ENCODE results near the gene KCNG1.
A peak's percentile ranks its signal among the peaks of the same experiment; 100 is the strongest.

Gene KCNG1

DNA sequence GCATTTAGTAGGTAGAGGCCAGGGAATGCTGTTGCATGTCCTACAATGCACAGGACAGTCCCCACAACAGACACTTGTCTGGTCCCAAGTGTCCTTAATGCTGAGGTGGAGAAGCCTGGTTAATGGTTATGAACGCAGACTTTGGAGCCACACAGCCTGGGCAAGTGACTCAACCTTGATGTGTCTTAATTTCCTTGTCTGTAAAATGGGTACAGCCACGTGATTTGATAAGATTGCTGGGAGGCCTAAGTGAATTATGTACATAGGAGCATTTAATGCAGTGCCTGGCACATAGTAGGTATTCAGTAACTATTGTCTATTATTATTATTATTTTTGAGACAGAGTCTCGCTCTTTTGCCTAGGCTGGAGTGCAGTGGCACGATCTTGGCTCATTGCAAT, 11.4 kb downstream of the KCNG1 start:
- DNase-seq, result no peak

DNA sequence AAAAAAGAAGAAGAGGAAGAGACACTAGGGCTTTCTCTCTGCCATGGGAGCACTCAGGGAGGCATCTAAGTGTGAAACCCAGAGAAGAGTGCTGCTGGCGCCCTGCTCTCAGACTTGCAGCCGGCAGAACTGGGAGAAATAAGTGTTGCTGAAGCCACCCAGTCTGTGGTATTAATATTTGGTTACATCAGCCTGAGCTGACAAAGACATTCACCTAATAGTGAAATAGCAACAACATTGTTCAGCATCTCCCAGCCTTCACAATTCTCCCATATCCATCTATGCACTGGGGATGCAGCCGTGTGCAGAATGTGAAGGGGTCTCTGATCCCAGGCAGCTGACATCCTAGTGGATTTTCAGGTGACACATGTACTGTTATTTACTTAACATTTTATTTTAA, 12.0 kb downstream of the KCNG1 start:
- DNase-seq, result no peak

DNA sequence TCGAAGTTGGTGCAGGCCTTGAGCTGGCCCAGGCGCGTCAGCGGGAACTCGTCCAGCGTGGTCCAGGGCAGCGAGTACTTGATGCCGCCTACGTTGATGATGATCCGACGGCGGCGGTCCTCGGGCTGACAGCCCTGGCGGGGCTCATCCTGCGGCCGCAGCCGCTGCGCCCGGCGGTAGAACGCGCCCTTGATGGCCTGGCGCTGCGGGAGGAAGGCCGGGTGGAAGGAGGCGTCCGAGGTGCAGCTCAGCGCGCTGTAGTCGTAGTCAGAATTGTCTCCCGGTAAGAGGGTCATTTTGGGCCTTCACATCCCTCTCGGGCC, 12.9 kb downstream of the KCNG1 start:
- DNase-seq, result no peak

DNA sequence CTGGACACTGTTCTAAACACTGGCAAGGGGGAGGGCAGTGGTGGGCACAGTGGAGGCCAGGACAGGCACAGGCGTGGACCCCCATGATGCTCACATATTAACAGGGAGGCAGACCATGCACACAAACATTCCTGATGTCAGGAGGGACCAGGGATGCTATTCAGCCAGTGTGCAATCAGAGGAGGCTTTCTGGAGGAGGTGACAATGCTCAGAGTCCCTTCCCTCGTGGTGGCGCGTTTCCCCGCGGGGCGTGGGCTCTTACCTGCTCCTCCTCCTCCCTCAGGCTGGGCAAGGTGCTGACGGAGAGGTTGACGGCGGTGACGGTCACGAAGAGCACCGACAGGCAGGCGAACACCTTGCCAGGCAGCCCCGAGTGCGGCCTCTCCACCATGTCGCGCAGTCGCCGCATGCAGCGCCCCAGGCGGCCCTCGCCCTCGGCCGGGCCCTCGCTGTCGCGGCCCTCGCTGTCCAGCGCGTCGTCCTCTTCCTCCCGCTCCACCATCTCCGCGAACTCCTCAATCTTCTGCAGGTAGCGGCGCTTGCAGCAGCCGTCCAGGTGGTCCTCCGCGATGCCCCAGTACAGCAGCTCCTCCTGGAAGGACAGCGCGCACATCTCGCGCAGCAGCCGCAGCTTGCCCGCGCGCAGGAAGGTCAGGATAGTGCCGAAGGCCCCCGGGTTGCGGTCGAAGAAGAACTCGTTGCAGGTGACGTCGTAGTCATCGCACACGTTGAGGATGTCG, 13.4 kb downstream of the KCNG1 start:
- DNase-seq, result no peak

DNA sequence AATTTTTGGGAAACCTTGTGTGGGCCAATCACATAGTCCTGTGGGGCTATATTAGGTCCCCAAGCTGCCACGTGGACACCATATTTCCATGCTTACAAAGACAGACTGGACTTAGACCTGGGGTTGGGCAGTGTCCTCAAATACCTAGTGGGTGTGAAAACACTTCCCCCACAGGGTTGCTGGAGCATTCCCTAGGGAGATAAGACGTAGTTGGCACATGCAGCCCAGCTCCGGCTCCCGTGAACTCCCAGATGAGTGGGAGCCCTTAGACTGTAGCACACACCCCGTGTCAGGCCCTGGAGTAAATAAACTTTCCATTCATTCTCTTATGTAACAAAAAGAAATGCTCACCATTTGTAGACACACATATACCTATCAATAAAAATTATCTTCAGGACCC, 14.2 kb downstream of the KCNG1 start:
- no peak for DNase-seq

DNA sequence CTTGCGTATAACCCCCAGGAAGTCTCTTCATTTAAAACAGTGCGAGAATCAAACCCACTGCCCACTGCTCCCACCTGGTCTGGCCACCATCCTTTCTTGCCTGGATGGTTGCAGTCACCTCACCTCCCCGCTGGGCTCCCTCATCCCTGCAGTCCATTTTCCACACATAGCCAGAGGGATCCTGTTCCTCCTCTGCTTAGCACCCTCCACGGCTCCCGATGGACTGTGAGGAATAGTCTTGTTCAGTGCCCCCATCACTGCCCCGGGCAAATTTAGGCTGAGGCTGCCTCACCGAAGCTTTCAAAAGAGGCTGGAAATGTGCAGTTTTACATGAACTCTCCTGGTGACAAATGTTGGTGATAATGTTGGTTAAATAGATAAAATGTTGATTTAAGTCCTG, 17.7 kb downstream of the KCNG1 start:
- DNase-seq, result no peak

DNA sequence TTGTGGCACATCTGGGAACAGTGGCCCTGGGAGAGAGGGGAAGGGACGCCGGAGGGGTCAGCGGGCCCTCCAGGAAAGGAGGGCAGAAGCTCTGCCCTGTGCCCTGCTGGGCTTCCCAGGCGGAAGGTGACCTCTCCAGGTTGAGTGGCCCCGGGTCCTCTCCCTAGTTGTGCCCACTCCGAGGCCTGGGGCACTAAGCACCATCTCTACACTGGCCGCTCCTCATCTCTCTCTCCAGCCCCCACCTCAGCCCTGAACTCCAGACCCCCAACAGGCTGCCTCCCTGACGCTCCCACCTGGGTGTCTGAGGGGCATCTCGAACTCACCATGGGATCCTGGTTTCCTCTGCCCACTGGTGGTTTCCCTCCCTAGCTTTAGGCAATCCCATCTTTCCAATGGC, 18.1 kb downstream of the KCNG1 start:
- no peak for DNase-seq

DNA sequence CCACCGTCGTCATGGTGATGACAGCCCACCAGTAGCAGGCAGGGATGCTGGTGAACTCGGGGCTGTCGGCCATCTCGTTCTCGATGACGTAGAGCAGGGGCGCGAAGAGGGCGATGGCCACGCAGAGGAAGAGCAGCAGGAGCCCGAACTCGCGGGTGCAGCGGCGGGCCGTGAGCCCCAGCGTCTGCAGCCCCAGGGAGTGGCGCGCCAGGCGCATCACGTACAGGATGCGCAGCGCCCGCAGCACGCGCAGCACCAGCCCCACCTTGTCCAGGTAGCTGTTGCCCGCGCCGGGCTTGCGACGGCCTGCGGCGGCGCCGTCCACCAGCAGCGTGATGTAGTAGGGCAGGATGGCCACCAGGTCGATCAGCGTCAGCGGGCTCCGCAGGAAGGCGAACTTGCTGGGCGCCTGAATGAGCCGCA, 18.6 kb downstream of the KCNG1 start:
- DNase-seq, result no peak

DNA sequence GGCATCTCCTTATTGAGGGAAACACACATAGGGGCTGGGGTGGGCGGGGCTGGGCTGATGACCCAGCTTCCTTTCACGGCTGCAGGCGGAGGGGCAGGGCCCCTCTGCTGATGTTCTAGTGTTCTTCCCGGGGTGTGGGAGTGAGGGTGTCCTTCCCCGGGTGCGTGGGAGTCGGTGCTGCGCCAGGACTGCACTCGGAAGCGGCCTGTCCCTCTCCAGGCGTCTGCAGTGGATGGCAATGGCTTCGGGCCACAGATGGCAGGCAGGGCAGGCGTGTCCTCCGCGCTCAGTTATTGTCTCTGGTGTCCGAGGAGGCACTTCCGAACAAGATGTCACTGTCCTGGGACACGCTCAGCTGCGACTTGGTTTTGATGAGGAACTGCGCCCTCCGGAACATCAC, 19.2 kb downstream of the KCNG1 start:
- DNase-seq, result no peak

DNA sequence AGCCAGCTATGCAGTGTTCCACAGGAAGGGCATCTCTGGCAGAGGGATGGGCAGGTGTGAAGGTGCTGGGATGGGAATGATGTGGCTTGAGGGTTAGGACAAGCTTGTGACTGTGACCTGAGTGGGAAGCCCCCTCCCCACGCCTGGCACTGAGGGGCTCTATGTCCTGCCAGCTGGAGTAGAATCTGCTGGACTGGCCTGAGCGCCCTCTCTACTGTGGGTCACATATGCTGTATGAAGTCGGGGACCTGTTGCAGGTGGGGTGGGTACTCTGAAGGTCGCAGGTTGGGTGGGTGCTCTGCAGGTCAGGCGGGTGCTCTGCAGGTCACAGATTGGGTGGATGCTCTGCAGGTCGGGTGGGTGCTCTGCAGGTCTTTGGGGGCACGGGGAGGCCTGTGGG, 20.3 kb downstream of the KCNG1 start:
- no peak for DNase-seq

DNA sequence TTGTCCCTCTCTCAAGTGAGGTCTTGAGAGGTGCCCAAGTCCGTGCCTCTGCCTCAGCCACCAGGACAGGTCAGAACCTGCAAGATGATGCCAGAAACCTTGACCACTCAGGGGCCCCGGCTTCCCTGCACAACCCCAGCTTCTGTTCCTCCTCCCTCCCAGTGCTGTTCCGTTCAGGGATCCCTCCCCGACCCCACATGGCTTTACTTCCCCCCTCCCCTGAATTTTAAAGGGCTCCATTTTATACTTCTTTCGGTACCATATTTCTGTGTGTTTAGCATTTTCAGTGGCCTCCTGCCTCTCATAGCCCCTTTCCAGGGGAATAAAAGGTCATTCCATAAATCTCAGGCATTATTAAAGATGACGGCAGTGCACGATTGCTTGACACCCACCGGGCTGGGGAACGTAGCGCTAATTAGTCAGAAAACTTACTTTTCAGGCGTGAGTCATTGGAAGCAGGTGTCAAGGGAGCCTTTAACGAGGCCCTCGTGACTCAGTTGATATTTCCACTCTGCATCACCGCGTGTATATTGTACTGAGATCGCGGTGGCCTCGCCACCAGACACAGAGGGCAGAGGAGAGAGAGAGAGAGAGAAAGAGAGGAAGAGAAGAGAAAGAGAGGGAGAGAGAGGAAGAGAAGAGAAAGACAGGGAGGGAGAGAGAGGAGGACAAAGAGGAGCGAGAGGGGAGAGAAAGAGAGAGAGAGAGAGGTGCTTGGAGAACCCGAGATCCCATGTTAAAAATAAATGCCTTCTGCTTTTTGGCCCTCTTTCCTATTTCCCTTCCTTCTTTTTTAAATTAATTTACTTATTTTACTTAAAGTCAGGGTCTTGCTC, 21.3 kb downstream of the KCNG1 start:
- DNase-seq, result no peak

DNA sequence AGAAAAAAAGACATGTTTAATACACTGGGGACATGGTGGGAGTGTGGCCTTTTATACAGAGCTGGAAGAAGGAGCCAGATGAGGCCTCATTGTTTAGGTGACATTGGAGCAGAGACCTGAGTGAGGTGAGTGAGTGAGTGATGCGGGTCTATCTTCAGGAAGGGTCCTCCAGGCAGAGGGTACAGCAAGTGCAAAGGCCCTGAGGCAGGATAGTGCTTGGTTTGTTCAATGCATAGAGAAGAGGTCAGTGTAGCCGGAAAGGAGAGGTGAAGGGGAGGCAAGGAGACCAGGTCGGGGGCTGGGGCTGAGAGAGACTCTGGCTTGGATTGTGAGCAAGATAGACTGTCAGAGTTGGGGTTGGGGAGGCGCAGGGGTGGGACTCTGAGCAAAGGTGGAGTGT, 23.6 kb downstream of the KCNG1 start:
- DNase-seq, result no peak

DNA sequence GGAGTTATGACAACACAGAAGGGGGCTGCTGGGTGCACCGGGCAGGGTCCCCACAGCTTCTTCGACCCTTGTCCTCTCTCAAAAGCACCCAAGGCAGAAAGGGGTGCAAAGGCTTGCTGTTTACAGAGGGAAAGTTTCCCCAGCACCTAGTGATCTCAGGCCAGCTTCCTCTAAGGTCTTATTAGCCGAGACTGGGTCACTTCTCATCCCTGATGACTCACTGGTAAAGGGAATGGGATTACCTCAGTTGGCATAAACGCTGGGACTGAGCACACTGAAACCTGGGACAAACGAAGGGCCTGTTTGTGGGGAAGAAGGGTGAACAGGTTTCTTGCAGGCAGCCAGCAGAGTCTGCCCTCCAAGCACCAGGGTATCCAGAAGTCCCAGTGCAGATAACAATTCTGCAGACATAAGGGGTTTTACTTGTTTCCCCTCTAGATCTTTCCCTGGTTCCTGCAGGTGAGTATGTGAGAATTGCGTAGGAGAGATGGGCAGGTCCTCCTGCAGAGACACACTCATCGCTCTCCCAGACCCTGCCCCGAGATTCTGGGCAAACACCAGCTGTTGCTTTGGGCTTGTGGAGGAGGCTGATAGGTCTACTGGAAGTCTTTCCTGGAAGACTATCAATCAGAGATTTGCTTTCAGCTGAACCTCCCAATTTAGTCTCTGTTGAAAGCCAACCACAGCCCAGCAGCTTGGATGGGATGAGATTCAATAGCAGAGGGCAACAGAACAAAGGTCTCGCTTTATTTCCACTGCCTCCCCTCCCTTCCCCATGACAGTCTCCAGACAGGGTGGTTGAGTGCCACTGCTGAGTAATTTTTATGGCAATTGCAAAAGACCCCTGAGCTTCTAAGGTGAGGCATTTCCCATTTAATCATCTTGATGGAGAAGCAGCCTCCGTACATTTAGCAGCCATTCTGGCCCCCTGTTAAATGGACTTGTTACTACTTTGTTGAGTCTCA, 25.7 kb downstream of the KCNG1 start:
- DNase-seq, result no peak

DNA sequence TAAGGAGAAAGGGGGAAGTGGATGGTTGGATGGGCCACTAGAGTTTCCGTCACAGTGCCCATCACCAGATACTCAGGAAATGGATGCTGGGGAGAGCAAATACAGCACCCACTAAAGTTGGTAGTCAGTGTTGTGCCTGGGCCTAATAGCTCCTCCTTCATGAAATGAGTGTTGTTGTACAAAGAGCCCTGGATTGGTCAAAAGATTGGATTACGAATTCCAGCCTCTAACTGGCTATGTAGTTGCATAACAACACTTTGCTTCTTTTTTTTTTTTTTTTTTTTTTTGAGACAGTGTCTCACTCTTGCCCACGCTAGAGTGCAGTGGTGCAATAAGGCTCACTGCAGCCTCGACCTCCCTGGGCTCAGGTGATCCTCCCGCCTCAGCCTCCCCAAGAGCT, 27.4 kb downstream of the KCNG1 start:
- DNase-seq, result no peak

DNA sequence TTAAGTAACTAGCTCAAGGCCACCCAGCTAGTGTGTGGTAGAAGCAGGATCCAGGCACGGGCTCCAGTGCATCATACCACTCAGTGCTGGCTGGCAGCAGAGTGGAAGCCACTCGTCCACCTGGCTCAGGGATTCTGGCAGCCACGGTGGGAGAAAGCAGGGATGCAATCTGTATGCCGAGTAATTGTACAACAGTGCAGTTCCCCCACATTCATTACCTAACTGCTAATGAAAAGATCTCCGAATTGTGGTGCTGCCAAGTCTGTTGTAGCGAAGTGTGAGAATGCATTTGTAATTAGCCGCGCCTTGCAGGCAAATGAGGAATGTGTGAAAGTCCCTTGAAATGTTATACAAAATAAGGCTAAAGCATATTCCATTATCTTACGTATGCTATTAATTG, 29.0 kb downstream of the KCNG1 start:
- DNase-seq, result no peak

DNA sequence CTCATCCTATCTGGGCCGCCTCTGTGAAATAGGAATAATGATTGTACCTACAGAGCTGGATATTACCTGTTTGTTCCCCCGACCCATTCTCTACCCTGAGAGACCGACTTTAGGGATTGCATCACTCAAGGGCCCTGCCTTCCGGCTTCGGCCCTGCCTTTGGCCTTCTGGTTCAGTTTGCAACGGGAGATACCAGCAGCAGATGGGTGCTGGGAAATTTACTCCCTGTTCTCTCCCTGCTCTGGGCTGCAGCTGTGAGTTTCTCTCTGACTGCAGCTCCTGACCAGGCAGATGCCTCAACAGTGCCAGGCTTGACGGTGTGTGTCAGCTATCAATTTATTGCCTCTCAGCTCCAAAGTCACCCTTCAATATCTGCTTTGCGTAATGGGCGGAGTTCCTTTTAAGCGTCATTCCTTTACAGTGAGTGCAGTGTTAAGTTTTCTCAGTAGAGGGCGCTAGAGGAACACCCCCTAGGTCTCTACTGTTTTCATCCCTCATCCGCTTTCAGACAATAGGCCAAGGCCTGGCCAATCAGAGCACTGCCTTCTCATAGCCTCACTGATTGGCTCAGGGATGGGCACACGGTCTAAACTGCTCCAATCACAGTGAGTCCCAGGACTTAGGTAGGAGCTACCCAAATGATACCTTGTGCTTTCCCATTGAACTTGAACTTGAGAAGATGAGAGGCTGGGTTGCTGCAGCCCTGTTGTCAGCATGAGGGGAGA, 30.0 kb downstream of the KCNG1 start:
- peak; percentile 1 for DNase-seq

DNA sequence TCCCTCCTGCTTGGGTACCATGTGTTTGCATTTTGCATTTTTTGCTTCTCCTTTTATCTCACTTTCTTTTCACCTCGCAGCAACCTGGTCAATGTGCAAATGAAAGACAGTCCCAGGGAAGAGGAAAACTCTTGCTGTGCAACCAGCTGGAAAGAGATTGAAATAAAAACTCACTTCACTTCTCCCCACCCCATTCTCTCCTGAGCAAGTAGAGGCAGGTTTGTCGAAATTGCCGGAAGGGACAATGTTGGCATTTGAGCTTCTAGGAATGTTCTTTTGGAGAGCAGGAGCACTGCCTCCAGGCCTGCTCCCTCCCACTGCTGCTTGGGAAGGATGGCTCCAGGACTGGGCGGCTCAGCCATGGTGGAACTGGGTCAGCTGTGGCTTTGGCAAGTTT, 30.6 kb downstream of the KCNG1 start:
- DNase-seq, result no peak

DNA sequence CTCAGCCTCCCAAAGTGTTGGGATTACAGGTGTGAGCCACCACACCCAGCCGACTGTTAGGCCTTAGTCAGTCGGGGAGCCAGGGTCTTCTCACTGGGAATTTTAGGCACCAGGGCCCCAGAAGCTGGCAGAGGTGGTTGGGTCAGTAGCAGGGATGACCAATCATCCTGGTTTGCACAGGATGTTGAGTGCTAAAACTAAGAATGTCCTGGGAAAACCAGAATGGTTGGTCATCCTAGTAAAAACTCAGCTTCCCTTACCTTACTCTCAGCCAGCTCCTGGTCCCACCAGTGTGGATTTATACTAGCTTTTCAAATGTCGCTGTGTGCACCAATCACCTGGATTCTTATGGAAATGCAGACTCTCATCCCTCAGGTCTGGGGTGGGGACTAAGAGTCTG, 31.8 kb downstream of the KCNG1 start:
- DNase-seq, result no peak

DNA sequence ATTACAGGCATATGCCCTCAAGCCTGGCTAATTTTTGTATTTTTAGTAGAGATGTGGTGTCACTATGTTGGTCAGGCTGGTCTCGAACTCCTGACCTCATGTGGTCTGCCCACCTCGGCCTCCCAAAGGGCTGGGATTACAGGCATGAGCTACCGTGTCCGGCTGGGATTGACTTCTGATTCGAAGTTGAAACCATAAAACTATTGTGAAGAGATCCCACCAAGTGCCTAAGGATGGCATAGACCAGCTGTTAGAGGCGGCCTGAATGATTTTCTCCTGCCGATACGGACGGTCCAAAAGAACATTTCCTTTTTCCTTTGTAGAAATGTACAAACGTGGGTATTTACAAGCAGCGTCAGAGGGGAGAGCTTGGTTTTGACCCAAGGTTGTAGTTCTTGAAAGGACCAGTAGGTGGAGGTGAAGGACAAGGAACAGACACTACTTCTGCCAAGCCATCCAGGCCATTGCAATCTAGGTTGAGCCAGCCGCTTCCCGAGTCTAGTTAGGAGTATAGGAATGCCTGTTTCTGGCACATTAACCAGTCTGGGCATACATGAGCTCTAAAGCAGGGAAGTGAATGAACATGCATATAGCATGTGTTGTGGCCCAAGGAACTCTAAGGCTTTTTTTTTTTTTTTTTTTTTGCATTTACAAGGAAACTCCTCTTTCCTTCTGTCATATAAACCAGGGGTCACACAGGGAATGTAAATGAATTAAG, 35.3 kb downstream of the KCNG1 start:
- DNase-seq, result peak; percentile 69

DNA sequence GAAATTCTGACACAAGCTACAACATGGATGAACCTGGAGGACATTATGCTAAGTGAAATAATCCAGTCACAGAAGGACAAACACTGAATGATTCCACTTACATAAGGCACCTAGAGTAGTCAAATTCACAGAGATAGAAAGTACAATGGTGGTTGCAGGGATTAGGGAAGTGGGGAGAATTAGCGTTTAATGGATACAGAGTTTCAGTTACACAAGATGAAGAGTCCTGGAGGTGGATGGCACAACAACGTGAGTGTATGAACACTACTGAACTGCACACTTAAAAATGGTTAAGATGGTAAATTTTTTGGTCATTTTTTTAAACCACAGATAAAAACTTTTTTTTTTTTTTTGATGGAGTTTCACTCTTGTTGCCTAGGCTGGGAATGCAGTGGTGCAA, 39.6 kb downstream of the KCNG1 start:
- no peak for DNase-seq

DNA sequence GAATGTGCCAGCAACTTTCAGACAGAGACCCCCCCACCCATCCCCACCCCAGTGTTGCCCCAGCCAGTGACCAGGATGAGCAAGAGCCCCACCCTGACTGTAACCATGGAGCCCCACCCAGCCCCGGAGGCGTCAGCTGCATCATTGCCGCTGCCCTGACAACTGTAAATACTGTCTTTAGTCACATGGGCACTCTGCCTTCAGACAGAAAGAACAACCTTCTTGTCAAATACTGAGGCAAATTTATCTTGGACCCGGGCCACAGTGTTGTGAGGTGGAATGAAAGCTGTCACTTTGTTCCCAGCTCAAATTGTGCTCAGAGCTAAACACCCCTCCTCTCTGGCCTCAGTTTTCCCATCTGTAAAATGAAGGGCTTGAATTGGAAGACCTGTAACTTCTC, 40.5 kb downstream of the KCNG1 start:
- peak; percentile 66 for DNase-seq

DNA sequence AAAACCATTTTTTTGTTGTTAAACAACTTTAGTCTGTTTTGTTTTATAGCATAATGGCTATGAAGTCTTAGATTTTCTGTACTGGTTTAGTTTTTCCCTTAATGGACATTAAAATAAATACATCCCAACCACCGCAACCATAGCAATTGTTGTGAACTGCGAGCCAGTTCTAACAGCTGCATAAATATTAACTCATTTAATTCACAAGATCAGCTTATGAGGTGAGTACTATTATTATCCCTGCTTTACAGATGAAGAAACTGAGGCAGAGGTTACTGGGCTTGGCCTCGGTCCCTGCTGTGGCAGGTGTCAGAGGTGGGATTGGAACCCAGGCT, 41.2 kb downstream of the KCNG1 start:
- no peak for DNase-seq

All from NCI-H774 (cell line).